DMS 273 (cell line): Measurements from ENCODE around the gene FOLR2.
"Not testable (repeated sequence)": the region's sequence is repeated elsewhere in the genome, so short reads cannot be mapped to it uniquely, and the experiment has no call there.

Source experiments
- DNase-seq: peaks from one replicate; lab custom pipeline; 2025; ENCODE audit not compliant: unreplicated experiment; lab: John Stamatoyannopoulos, UW

FOLR2 gene

GRCh38 chr11:72206794-72207193 is 9.8 kb upstream of the FOLR2 start:
- not testable (repeated sequence) for DNase-seq

DNA sequence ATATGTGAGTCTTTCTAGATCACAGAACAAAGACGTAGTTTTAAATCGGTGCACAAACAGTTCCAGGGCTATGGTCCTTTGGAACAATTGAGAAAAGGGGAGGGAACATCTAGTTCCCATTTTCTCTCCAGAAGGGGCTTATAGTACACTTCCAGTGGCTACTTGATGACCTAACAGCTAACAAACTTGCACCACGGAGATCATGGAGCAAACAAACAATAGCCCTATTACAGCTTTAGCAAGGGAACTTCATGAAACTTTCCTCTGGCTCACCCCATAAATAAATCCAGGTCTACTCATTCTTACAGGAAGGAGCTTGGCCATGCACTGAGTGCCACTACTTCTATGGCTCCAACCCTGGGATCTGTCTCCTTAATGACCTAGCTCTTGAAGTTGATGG is 8.3 kb upstream of the FOLR2 start:
- no peak for DNase-seq

DNA sequence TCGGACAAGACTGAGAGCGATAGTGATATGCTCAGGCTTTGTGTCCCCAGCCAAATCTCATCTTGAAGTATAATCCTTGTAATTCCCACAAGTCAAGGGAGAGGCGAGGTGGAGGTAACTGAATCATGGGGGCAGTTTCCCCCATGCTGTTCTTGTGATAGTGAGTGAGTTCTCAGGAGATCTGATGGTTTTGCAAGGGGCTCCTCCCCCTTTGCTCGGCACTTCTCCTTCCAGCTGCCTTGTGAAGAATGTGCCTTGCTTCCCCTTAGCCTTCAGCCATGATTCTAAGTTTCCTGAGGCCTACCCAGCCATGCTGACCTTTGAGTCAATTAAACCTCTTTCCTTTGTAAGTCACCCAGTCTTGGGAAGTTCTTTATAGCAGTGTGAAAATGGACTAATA is 7.5 kb upstream of the FOLR2 start:
- DNase-seq = no peak

DNA sequence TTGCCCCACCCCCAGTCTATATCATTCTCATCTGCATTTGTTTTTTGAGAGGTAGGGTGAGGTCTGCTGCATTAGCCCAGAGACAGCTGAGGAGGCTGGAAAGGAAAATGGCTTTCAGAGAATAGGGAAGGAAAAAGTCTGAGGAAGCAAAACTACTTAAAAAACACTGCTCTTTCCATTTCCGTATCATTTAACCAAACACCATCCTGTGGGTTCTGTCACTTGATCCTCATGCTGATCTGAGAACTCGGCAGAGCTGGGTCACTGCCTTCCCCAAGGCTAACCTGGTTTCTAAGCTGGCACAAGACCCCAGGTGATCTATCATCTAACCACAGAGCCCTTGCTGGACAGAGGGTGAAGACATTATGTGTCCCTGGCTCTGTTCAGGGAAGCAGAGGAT is 1.2 kb downstream of the FOLR2 start:
- no peak for DNase-seq

DNA sequence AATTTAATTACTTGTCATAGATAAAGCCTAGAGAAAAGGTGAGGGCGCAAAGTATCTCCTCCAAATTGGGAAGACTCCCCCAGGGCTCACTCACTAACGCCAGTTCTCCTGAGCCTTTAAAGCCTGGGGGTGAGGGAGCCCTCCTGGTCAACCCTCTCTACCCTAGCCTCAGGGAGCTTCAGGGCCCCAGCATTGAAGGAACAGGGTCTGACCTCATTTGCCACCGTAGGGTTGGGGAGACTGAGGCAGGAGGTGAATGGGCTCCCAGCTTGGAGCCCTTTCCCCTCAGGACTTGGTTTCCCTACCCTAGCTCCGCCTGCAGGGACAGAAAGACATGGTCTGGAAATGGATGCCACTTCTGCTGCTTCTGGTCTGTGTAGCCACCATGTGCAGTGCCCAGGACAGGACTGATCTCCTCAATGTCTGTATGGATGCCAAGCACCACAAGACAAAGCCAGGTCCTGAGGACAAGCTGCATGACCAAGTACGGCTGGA is 1.7 kb downstream of the FOLR2 start:
- DNase-seq = no peak

GRCh38 chr11:72220696-72221363 is 4.2 kb downstream of the FOLR2 start:
- DNase-seq = no peak

DNA sequence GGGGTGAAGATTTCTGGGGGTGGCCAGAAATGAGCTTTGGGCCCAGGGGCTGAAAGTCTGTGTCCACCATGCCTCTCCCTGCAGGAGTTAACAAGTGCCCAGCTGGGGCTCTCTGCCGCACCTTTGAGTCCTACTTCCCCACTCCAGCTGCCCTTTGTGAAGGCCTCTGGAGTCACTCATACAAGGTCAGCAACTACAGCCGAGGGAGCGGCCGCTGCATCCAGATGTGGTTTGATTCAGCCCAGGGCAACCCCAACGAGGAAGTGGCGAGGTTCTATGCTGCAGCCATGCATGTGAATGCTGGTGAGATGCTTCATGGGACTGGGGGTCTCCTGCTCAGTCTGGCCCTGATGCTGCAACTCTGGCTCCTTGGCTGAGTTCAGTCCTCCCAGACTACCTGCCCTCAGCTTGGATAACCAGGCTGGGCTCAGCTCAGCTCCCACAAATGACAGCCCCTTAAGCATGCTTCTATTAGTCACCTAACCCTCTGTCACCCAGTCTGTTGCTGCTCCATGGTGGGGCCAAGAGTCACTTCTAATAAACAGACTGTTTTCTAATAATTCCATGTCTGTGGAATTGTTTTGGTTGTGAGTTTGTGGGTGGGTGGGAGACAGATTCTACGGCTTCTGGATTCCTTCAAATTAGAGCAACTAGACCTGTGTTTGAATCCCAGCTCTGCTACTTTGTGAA is 4.9 kb downstream of the FOLR2 start:
- no peak for DNase-seq

GRCh38 chr11:72222106-72222891 is 5.7 kb downstream of the FOLR2 start:
- peak; percentile 7 for DNase-seq

DNA sequence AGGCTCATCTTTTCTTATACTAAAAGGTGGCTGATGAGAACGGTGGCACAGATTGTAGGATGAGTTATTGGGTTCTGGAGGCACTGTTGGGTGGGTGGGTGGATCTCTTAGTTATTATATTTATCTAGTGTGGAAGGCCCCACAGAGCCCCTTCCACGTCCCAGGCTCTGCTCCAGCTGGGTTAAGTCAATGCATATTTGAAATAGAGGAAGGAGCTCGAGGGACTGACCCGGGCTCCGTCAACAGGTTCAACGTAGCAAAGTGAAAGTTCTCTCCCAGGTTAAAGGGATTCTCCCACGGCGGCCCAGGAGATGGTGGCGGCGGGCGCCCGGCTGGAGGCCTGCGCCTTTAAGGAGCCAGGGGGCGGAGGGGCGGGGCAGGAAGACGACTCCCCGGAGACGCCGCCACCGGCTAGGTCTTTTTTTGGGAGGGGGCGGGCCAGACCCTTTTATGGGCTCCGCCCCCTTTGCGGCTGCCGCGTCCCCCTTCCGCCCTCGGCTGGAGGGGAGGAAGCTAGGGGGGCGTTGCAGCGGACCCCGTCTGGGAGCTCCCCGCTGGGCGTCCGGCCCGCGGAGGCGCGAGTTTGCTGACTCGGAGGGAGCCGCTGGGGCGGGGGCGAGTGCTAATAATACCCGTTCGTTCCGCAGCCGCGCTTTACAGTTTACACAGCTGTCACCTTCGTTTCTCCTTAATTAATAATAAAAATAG is 6.5 kb downstream of the FOLR2 start:
- DNase-seq = peak; percentile 92

GRCh38 chr11:72223615-72224563 is 7.3 kb downstream of the FOLR2 start:
- peak; percentile 80 for DNase-seq

DNA sequence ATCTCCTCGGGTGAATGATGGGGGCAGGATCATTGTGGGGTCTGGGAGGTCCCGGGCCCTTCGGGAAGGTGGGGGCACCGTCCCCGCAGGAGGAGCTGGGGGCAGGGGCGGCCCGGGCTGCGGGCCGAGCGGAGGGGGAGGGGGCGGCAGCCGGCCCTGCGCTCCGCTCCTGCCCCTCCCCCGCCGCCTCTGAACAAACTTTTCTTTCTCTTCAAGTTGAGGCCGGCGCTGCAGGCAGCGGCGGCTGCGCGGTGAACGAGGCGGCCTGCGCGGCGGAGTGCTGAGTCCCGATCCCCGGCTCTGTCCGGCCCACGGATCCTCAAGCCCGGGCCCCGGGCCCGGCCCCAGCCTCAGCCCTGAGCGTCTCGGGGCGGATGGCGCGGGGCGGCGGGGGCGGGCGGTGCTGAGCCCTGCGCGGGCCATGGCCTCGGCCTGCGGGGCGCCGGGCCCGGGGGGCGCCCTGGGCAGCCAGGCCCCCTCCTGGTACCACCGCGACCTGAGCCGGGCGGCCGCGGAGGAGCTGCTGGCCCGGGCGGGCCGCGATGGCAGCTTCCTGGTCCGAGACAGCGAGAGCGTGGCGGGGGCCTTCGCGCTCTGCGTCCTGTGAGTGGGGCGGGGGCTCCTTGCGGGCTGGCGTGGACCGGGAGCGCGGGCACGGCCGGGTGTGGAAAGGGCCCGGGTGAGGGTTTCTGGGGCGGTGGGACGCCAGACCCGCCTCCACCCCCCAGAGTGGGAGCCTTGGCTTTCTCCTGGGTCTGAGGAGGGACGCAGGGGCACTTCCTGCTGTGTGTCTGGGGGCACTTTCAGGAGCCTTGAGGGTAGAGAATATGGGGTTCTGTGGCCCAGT is 8.2 kb downstream of the FOLR2 start, which contains the start of gene INPPL1:
TSS of gene INPPL1 (plus strand) at position 204 of the 847 bp plus-strand sequence. CDS start at position 422, 218 bp downstream.
- peak; percentile 46 for DNase-seq

DNA sequence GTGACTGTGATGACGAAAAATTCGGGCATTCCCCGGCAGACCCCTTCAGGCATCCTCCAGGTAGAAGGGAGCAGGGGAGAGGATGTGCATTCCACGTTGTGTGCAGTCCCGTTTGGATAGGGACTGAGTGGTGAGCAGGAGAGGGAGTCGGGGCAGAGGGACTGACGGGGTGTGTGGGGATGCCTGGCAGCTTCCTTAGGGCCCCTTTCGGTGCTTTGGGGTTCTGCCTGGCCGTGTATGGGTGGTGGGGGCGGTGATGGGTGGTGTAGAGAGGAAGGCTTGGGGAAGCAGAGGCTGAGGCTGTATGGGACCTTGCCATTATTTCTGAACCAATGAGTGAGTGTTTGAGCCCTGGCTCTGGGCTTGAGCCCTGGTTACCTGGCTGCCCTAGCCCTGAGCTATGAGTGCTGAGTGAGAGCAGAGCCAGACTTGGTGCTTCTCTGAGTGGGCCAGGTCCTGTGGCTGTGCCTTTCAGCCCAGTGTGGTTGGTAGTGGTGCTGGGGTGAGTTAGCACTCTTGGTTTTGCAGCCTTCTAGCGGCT is 8.9 kb downstream of the FOLR2 start:
- peak; percentile 16 for DNase-seq

GRCh38 chr11:72226701-72227100 is 10.1 kb downstream of the FOLR2 start:
- peak; percentile 43 for DNase-seq

DNA sequence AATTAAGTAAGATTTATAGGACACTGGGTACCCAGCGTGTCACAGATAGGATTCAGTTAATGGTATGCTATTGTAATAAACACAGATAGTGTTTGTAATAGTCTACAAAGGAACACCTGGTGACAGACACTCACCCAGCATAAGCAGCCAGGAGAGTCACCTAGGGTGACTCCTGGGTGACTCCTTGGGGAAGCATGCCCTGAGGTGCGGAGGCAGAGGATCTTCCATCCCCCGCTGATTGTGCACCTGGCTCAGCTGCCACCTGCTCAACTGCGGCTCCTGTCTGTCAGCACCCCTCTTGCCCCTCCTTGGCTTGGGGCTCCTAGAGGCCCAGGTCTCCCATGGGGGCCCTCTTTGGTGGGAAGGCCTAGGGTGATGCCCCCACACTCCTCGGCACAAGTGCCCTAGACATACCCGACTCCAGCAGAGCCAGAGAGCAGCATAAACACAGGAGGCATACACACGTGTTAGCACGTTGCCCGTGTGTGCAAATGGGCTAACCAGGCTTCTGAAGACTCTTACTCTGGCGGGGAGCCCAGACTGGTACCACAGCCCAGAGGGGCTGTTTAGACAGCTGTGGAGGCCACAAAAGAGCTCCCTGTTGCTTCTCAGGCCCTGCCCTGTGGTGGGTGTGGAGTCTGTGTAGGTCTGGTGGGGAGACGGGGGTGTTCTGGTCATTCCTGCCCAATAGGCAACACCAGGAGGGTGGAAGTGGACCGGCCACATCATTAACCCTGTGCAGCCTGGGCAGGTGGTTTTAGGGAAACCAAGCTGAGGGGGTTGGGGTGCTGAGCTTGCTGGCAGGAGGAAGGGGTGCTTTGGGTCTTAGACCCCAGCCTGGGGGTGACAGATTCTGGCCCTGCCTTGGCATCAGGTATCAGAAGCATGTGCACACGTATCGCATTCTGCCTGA is 11.0 kb downstream of the FOLR2 start:
- peak; percentile 76 for DNase-seq

- no peak for DNase-seq
These were observed 11.7 kb downstream of the FOLR2 start for GRCh38 chr11:72228229-72228843.

GRCh38 chr11:72228844-72229231 is 12.2 kb downstream of the FOLR2 start:
- DNase-seq = no peak

- no peak for DNase-seq
These were observed 12.8 kb downstream of the FOLR2 start for GRCh38 chr11:72229336-72229924.
